Measurements from ENCODE around the gene LCLAT1.

- no peak for TF ChIP-seq CTCF (IDR thresholded peaks at IDR 0.05)
- no peak for TF ChIP-seq POLR2A (IDR thresholded peaks at IDR 0.05)
- TF ChIP-seq POLR2AphosphoS5 (IDR thresholded peaks at IDR 0.05) = no peak
Observed at GRCh38 chr2:30509716-30510115, 62.7 kb downstream of the LCLAT1 start.

All from upper lobe of left lung (tissue), 4 donors.